HG03558 (cell line): ENCODE data around the gene DDX1.
"Not testable (repeated sequence)": the region's sequence is repeated elsewhere in the genome, so short reads cannot be mapped to it uniquely, and the experiment has no call there.

Experiments used
- ATAC-seq: cut with Tn5 transposase; IDR thresholded peaks from one replicate; pipeline ENCODE4 v1.9.1; 2021; ENCODE audit warnings: moderate number of reproducible peaks; ENCODE audit not compliant: unreplicated experiment; ENCODE audit errors: extremely low read depth

DDX1 gene

DNA sequence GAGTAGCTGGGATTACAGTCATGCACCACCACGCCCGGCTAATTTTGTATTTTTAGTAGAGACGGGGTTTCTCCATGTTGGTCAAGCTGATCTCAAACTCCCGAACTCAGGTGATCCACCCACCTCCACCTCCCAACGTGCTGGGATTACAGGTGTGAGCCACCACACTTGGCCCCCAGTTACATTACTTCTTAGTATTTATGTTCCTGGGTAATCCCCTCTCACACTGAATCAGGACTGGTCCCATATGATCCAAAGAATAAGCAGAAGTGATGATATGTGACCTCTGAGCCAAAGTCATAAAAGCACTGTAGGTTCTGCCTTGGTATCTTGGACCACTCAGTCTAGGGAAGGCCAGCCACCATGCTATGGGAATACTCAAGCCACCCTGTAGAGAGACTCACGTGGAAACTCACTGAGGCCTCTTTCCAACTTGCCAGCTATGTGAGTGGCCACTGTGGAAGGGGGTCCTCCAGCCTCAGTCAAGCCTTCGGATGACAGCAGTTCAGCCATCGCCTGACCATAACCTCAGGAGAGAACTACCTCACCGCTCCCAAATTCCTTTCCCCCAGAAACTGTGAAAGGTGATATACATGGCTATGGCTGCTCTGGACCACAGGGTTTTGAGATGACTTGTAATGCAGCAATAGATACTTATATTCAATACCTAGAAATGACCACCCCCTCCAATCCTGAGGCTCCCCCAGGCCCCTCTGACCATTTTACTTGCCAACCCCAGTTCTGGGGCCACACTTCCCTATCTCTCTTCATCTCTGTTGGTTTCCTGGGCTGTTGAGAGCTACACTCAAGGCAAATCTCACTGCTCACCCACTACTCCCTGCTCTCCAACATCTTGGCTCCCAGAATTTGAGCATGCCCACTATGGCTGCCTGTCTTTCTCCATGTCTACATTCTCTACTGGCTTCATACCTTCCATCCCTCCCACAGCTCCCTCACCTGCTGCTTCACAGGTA lies 80.5 kb downstream of the DDX1 start:
- ATAC-seq = no peak

DNA sequence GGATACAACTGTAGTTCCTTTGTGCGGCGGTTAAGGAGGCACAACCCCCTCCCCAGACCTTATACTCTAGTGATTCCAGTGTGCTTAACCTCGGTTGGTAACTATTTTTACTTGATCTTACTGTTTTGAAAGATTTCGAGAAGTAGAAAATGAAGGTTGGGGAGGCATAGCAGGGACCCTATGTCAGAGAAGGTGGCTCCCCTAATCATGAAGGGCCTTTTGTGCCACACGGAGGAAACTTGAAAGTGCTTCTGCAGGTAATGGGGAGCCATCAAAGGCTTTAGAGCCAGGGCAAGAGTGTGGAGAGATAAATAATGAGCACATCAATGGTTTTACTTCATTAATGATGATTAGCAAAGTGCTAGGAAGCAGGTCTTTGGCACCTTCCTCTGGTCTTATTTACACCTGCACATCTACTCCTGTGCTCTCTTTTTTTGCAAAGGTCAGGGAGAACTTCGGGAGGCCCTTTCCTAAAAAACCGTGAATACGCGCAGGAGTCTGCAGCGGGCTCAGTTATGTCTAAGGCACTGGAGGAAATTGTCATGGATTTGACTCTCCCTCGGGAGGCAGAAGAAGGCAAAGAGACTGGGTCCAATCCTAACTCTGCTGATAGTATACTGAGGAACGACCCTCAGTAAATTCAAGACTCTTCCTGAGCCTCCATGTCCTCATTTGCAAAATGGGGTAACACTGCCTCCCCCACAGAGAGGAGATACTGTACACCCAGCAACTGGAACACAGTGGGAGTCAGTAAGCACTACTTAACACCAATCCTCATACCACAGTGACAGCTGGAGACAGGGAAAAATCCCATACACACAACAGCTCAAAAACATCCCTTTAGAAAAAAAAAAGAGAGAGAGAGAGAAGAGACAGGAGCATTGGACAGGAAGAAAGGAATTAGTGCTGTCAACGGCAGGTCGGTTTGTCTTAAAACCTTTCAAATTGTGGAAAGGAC lies 81.6 kb downstream of the DDX1 start:
- no peak for ATAC-seq

DNA sequence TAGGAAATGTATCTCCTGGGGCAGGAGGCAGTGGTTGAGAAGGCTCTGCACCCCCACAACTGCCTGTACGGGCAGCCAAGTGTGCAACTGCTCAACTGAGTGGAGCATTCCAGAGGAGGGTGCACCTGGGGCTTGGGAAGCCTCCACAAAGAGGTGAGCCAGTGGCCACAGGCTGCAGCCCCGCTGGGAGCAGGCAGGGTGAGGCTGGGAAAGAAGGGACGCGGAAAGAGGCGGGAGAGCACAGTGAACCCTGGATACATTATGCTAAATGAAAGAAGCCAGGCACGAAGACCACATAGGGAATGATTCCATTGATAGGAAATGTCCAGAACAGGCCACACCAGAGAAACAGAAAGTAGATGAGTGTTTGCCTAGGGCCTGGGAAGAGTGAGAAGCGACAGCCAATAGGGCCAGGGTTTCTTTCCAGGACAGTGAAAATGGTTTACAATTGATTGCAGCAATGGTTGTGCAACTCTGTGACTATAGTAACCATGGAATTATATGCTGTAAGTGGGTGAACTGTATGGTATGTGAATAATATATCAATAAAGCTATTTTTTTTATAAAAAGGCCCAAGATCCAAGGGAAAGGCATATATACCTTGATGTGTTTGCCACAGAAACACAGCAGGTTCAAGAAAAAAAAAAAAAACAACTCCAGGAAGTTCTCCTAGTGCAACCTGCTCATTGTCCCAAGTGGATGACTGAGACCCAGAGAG lies 82.4 kb downstream of the DDX1 start:
- ATAC-seq = no peak

DNA sequence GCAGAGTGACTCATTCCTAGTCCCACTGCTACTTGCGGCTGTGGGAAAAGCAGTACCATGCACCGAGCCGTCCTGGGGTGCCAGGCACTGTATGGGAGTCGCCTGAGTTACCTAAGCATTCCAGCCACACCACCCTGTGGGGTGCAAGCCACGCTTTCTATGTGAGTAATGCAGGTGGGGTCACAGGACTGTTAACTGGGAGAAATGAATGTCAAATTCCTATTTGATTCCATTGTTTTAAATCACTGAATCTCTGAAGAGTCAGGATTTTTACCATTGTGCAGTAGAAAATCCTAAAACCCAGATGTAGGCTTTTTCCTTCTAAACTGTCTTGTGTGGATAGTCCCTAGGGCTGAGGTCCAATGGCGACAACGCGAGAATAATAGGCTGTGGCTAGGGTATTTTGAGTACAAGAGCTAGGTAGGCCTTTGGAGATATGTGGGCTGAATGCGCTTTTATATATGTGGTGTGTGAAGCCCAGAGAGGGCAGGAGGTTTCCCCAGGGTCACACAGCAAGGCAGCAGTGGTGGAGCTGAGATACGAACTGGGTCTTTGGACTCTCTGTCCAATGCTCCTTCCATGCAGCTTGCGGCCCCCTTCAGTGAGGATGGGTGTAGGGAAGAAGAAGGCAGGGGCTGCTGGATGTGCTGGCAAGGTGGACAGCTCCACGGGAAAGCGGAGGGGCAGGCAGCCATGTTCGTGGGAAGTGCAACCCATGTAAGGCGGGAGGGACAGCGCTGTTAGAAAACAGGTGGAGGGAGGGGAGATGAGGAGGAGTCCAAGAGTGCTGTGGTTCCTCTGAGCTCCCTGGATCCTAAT lies 83.2 kb downstream of the DDX1 start:
- ATAC-seq = no peak

DNA sequence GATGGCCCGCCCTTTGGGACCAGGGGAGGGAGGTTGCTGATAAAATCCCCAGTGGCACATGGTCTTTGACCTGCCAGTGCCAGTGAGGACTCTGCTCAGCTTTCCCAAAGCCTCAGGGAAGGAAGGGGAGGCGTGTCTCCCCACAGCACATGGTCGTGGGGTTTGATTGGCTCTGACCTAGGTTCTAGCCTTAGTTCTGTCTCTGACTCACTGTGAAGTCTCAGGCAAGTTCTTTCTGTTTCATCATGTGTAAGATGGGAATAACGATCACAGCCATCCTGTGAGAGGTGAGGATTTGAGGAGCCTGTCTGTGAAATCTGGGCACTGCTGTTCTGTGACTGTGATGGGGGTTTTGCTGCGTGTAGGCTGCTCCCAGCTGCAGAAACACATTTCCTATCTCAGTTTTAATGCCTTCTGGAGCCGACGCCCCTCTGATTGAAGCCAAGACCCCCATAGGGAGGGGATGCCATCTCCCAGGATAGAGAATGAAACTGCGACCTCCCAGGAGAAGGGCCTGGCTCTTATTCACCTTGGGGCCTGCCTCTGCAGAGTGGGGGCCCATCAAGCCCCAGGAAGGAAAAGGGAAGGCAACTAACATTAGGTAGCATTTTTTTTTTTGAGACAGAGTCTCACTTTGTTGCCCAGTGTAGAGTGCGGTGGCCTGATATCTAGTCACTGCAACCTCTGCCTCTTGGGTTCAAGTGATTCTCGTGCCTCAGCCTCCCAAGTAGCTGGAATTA lies 84.0 kb downstream of the DDX1 start:
- no peak for ATAC-seq

DNA sequence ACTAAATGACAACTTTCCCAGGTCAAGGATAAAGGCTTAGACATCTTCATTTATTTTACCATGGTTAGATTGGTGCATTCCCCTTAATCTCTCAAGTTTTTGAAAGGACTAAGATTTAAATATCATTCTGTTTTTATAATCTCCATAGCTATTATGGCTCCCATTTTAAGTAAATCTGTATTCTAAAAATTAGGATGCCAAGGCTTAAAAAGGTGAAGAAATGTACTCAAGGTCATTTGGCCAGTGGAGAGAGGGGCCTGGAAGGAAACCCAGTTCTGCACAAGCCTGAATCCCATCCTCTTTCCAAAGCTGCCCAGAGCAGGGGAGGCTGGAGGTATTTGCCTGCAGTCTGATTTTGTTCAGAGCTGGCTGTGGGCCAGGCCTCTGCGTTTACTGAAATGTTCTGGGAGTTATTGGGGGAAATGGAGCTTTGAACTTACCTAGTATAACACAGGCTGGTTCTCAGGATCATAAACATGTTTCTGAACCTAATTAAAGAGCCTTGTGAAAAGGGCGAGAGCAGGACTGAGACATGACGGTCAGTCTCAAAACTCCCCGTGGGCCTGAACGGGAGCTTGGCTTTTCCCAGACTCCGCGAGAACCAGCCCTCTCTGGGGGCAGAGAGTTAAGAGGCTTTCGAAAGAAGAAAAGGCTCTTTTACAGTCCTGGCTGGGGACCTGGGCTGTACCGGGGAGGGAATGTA lies 85.6 kb downstream of the DDX1 start:
- ATAC-seq = no peak

DNA sequence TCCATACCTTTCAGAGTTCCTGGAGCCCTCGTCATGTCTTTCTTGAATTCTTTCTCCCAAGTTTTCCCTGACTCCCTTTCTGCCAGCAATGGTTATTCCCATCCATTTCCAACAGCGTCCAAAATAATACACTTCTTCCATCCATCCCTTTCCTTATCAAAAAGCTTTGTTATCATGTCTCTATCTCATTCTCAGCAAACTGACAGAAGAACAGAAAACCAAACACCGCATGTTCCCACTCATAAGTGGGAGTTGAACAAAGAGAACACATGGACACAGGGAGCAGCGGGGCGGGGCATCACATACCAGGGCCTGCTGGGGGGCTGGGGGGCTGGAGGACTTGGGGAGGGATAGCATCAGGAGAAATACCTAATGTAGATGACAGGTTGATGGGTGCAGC lies 86.7 kb downstream of the DDX1 start:
- no peak for ATAC-seq

DNA sequence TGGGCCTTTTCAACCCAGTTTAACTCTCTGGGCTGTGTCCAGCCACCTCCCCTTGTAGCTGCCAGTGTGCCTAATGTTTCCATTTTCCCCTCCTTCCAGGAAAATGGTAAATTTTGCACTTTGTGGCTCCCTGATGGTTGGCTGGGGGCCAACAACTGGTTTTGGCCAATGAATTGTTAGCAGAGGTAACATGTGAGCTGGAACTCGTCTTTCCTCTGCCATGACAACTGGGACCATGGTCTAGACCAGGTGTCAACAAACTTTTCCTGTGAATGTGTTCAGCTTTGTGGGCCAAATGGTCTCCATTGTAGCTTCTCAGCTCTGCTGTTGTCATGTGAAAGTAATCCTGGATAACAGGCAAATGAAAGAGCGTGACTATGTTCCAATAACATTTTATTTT lies 87.2 kb downstream of the DDX1 start:
- ATAC-seq = no peak

DNA sequence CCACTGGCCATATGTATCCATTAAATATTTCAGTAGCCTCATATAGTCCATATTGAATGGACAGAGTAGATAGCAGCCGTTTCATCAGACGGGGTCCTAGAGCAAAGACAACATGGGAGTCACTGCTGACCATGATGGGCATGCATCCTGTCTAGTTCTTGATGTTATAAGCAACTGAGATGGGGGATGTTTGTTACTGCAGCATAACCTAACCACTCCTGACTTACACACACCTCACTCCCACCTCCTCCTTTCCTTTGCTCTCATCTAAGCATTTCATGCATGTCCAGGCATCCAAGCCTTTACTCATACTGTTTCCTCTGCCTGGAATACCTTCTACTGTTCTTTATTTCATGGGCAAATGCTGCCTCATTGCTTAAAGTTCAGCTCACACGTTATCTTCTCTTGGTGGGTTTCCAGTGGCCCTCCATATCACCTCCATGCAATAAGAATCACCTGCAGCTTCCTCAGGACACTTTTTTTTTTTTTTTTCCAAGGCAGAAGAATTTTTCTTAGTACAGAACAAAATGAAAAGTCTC lies 87.8 kb downstream of the DDX1 start:
- no peak for ATAC-seq

DNA sequence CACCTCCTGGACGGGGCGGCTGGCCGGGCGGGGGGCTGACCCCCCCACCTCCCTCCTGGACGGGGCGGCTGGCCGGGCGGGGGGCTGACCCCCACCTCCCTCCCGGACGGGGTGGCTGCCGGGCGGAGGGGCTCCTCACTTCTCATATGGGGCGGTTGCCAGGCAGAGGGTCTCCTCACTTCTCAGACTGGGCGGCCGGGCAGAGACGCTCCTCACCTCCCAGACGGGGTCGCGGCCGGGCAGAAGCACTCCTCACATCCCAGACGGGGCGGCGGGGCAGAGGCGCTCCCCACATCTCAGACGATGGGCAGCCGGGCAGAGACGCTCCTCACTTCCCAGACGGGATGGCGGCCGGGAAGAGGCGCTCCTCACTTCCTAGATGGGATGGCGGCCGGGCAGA lies 88.5 kb downstream of the DDX1 start:
- ATAC-seq = not testable (repeated sequence)
